Progenitor cell of endocrine pancreas (in vitro differentiated cells): ENCODE measurements around the gene FAM53A. TPM values are rescaled to one million over a fixed set of nuclear protein-coding genes. Genes with fewer than 3 reads are reported as not detected.

Source experiments
- DNase-seq: peaks from one replicate; pipeline ENCODE4 v3.0.0; 2021; ENCODE audit warnings: low spot score; ENCODE audit not compliant: unreplicated experiment
- H3K27ac Mint-ChIP-seq: 2 replicates; pipeline ENCODE4 v1.8.0; 2021; ENCODE audit warnings: mild to moderate bottlenecking, moderate library complexity, mixed read lengths
- H3K27me3 Mint-ChIP-seq: 2 replicates; pipeline ENCODE4 v1.8.0; 2021; ENCODE audit warnings: mixed read lengths
- H3K36me3 Mint-ChIP-seq: 2 replicates; pipeline ENCODE4 v1.8.0; 2022; ENCODE audit warnings: mixed read lengths; ENCODE audit not compliant: insufficient read depth
- H3K4me1 Mint-ChIP-seq: 2 replicates; pipeline ENCODE4 v1.8.0; 2021; ENCODE audit warnings: low read depth, mixed read lengths
- H3K4me3 Mint-ChIP-seq: 2 replicates; pipeline ENCODE4 v1.8.0; 2021; ENCODE audit warnings: low read depth, mild to moderate bottlenecking, moderate library complexity, mixed read lengths
- H3K9me3 Mint-ChIP-seq: 2 replicates; pipeline ENCODE4 v1.8.0; 2021; ENCODE audit warnings: low read depth, mixed read lengths
- CTCF ChIP-seq: fragments of 200-600 bp; sonication (generic); IDR thresholded peaks from one replicate; pipeline ENCODE4 v1.5.0; 2021; ENCODE audit warnings: antibody characterized with exemption, mild to moderate bottlenecking; ENCODE audit not compliant: unreplicated experiment
- total RNA-seq: library from RNA; stranded (reverse); gene quantifications from 2 replicates; pipeline ENCODE4 v1.2.1, GENCODE V29; 2021

Gene FAM53A
- total RNA-seq, 1 donor from 2014 or later, result 3.0 TPM

GRCh38 chr4:1686440-1687036 is 2.4 kb upstream of the FAM53A start:
- peak overlapping the region; percentile 24 for H3K4me3 Mint-ChIP-seq
- DNase-seq, result no peak

GRCh38 chr4:1685235-1686150 is 1.4 kb upstream of the FAM53A start:
- H3K4me3 Mint-ChIP-seq, result no peak overlapping the region
- no peaks in the 10 kb centered on the region for H3K4me1 Mint-ChIP-seq
- H3K9me3 Mint-ChIP-seq, result no peaks in the 10 kb centered on the region
- no peak for TF ChIP-seq CTCF
- no peak for DNase-seq
- peaks cover 5% of the 10 kb centered on the region for H3K36me3 Mint-ChIP-seq
- no peak overlapping the region for H3K27ac Mint-ChIP-seq
- H3K27me3 Mint-ChIP-seq, result peaks cover 17% of the 10 kb centered on the region

More at GRCh38 chr4:1686440-1687036, 2.4 kb upstream of the FAM53A start:
- TF ChIP-seq CTCF, result no peak
- Mint-ChIP-seq H3K27me3 (peaks cover 13% of the 10 kb centered on the region), H3K27ac (no peak overlapping the region), H3K36me3 (peaks cover 10% of the 10 kb centered on the region), H3K9me3 (no peaks in the 10 kb centered on the region), H3K4me1 (no peaks in the 10 kb centered on the region)

GRCh38 chr4:1684506-1685234 is 557 bp upstream of the FAM53A start:
- TF ChIP-seq CTCF, result no peak
- Mint-ChIP-seq H3K4me3 (peak overlapping the region; percentile 33), H3K36me3 (peaks cover 3% of the 10 kb centered on the region), H3K27ac (no peak overlapping the region), H3K9me3 (no peaks in the 10 kb centered on the region), H3K4me1 (no peaks in the 10 kb centered on the region), H3K27me3 (peaks cover 19% of the 10 kb centered on the region)
- DNase-seq, result no peak

GRCh38 chr4:1683261-1683735 is 815 bp downstream of the FAM53A start:
- DNase-seq, result no peak
- no peaks in the 10 kb centered on the region for H3K9me3 Mint-ChIP-seq
- TF ChIP-seq CTCF, result no peak
- H3K36me3 Mint-ChIP-seq, result no peaks in the 10 kb centered on the region
- no peak overlapping the region for H3K27ac Mint-ChIP-seq
- peaks cover 20% of the 10 kb centered on the region for H3K27me3 Mint-ChIP-seq
- H3K4me1 Mint-ChIP-seq, result no peaks in the 10 kb centered on the region
- H3K4me3 Mint-ChIP-seq, result peak overlapping the region; percentile 65

- TF ChIP-seq CTCF, result no peak
- peak overlapping the region; percentile 65 for H3K4me3 Mint-ChIP-seq
- H3K27ac Mint-ChIP-seq, result no peak overlapping the region
- peaks cover 23% of the 10 kb centered on the region for H3K27me3 Mint-ChIP-seq
- no peaks in the 10 kb centered on the region for H3K9me3 Mint-ChIP-seq
- H3K36me3 Mint-ChIP-seq, result no peaks in the 10 kb centered on the region
- H3K4me1 Mint-ChIP-seq, result no peaks in the 10 kb centered on the region
- no peak for DNase-seq
Observed at GRCh38 chr4:1682860-1683259, 1.3 kb downstream of the FAM53A start.
